Adipose tissue (tissue), 3 donors: ENCODE results near the gene SEMA7A. TPM values are rescaled to one million over a fixed set of nuclear protein-coding genes. Genes with fewer than 3 reads are reported as not detected.

Experiments used
- H3K27ac ChIP-seq: one replicate; pipeline ENCODE4 v1.5.1; 2013; ENCODE audit warnings: low read depth, low read length
- WGBS, 3 donors: extraction: QIAGEN DNeasy Blood & Tissue Kit; methylation state at CpG; one replicate each; pipeline ENCODE4 v1.1.7; 2013; 5-methylcytosine and 5-hydroxymethylcytosine counted together
- polyA plus RNA-seq, 3 donors: library from polyadenylated mRNA; stranded (reverse); fragments of 200-250 nt; gene quantifications; one replicate each; pipeline ENCODE4 v1.2.3, GENCODE V29; 2013
- donor health status: healthy with polysubstance abuse.
- donor health status: Bipolar disorder and iron deficiency.
- donor health status: healthy.

The SEMA7A gene
- polyA plus RNA-seq, 3 donors, result 0.75 to 3.0 (median 2.4) TPM

GRCh38 chr15:74406992-74407705 lies 26.6 kb downstream of the SEMA7A start:
- no peak overlapping the region for H3K27ac ChIP-seq
- 45 to 58% (median 57%) methylated on average over 11 to 12 of the region's 12 CpGs for whole genome bisulfite sequencing, 3 donors

- 84 to 96% (median 92%) methylated on average over 4 of the region's 4 CpGs for WGBS, 3 donors
- H3K27ac ChIP-seq, result no peak overlapping the region
Measured at GRCh38 chr15:74406517-74406916, 27.2 kb downstream of the SEMA7A start.

- H3K27ac ChIP-seq, result no peak overlapping the region
- WGBS, 3 donors, result 60 to 93% (median 90%) methylated on average over 7 of the region's 7 CpGs
Measured at GRCh38 chr15:74405823-74406222, 27.9 kb downstream of the SEMA7A start.

- 27 to 60% (median 39%) methylated on average over 16 of the region's 16 CpGs for WGBS, 3 donors
- H3K27ac ChIP-seq, result no peak overlapping the region
Measured at GRCh38 chr15:74403991-74404563, 29.7 kb downstream of the SEMA7A start.

- H3K27ac ChIP-seq, result no peak overlapping the region
- WGBS, 3 donors, result 73 to 76% (median 74%) methylated on average over 10 of the region's 10 CpGs
Measured at GRCh38 chr15:74403588-74403919, 30.2 kb downstream of the SEMA7A start.

DNA sequence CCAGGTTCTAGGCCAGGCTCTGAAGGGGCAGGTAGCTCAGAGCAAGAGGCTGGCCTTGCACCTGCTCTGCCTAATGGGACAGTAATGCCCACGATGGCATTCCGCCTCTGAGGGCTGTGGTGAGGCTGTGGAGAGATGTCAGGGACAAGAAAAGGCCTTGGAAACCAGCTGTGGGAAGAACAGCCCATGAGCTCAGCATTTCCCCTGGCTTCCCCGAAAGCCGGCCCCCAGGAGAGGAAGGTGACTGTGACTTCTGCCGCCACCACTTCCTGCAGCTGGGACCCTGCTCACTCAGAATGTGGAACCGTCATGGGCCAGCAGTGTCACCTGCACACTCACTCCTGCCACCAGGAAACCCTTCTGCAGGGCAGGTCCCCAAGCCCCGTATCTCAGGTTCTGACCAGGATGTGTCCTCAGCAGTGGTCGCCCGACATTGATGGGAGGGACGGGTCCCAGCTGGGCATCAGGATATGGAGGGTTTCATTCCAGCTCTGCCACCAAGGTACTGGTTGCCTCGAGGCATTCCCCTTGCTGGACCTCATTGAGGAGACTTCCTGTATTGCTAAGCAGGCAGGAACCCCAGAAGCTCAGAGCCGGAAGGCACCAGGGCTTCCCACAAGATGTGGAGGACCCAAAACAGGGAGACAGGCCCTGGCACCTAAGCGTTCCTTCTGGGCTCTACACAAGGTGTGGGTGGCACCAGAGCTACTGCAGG lies 30.7 kb downstream of the SEMA7A start:
- H3K27ac ChIP-seq, result no peak overlapping the region
- WGBS, 3 donors, result 30 to 63% (median 31%) methylated on average over 13 of the region's 13 CpGs

DNA sequence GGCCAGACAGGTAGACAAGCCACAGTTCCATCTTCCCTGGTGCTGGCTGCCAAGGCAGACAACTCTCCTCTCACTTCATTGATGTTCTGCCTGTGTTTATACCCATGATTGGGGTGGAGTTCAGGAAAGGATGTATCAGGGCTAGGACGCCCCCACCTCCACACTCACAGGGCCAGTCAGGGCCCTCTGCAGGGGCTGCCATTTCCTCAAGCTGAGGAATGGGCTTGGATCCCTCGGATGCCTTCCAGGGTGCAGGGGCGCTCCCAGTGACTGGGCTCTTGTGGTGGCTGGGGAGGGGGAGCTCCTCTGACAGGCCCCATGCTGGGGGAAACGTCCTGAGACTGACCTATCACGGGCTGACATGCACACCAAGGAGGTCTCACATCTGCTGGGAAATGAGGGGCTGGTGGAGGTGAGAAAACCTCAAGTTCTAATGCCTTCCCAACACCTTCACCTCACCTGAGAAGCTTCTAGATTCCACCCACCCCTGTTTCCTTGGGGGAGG lies 31.4 kb downstream of the SEMA7A start:
- H3K27ac ChIP-seq, result no peak overlapping the region
- 68 to 85% (median 79%) methylated on average over 5 of the region's 5 CpGs for WGBS, 3 donors

DNA sequence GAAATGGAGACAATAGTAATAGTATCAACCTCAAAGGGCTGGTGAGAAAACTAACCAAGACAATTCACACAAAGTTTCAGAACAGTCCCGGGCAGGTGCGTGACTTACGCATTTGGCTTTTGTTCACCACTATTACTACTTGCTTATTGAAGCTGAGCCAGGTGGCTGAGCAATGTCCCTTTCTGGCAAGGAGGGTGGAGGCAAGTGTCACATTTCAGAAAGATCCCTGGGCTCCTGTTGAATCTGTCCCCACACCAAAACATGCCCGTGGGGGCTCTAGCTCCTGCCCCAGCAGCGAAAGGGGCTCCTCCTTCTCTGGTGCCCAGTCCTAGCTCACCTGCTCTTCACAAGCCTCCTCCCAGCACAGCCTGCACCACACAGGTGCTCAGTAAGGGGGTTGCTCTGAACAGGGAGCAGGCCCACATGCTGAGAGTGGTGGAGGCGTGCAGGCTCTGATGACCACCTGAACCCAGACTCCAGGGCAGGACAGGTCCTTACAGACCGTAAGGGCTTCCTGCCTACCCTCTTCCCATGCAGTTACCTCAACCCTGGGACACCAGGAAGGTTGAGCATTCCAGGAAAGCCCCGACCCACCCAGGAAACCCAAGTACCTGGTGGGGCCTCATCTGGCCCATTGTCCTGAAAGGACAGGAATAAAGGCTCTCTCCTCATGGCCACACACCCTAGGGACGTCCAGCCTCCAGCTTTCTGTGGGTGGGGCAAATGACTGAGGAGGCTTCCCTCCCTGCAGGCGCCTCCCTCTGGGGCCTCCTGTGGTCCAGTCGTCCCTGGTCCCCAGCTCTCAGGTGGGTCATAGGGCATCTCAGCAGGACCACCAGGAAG lies 32.6 kb downstream of the SEMA7A start:
- 49 to 75% (median 70%) methylated on average over 11 of the region's 11 CpGs for WGBS, 3 donors
- no peak overlapping the region for H3K27ac ChIP-seq

DNA sequence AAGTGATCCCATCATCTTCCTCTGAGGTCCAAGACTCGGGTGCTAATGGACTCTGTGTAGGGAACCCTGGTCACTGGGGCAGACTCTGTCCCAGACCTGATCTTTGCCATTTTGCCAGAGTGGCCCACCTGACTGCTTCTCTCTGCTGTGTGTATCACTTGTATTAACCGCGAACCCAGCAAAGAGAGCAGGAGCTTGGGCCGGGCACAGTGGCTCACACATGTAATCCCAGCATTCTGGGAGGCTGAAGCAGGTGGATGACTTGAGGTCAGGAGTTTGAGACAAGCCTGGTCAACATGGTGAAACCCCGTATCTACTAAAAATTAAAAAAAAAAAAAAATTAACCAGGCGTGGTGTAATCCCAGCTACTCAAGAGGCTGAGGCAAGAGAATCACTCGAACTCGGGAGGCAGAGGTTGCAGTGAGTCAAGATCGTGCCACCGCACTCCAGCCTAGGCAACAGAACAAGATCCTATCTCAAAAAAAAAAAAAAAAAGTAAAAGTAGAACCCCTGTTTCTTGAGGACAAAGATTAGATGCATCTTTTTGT lies 33.4 kb downstream of the SEMA7A start:
- no peak overlapping the region for H3K27ac ChIP-seq
- WGBS, 3 donors, result 77 to 84% (median 78%) methylated on average over 10 of the region's 10 CpGs

- WGBS, 3 donors, result 34 to 40% (median 37%) methylated on average over 5 of the region's 5 CpGs
- no peak overlapping the region for H3K27ac ChIP-seq
Measured at GRCh38 chr15:74399511-74400312, 34.0 kb downstream of the SEMA7A start.

GRCh38 chr15:74399100-74399499 lies 34.7 kb downstream of the SEMA7A start:
- no peak overlapping the region for H3K27ac ChIP-seq

GRCh38 chr15:74398183-74398582 lies 35.6 kb downstream of the SEMA7A start:
- no peak overlapping the region for H3K27ac ChIP-seq

More at GRCh38 chr15:74399100-74399499, 34.7 kb downstream of the SEMA7A start:
- 81 to 93% (median 82%) methylated on average over 3 of the region's 3 CpGs for WGBS, 3 donors

GRCh38 chr15:74397239-74398068 lies 36.3 kb downstream of the SEMA7A start:
- H3K27ac ChIP-seq, result no peak overlapping the region
- WGBS, 3 donors, result 87 to 94% (median 91%) methylated on average over 6 of the region's 6 CpGs

More at GRCh38 chr15:74398183-74398582, 35.6 kb downstream of the SEMA7A start:
- WGBS, 3 donors, result 93 to 95% (median 94%) methylated on average over 5 of the region's 5 CpGs

DNA sequence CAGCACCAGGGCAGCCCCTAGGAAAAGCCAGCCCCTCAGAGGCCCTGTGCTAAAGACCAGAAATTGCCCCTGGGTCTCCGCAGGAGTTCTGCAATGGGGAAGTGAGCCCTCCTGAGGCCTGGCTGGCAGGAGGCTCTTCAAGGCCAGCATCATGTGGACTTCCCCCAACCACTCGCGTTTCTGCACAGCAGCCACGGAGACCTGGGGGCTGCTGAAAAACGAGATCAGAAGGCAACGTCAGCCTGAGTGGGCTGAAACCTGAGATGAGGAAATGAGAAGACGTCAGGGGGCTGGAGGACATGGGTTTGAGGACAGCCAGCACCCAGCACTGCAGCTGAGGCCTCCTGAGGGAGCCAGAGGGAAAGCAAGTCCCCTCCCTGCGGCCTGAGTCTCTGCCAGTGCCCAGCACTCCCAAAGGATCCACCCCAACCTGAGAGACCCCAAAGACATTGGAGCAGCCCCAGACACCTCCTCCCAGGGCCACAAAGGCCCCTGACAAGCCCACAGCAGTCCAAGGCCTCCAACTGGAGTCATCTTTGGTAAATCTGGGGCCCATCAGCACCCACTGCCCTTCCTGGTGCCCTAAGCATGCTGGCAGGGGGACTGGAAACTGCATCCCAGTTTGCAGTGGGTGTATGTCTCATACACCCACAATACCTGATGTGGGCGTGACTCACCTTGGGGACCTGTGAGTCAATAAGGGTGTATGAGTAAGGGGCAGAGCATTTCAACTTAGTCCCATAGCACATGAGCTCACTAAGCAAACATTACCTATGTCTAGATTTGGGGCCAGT lies 37.1 kb downstream of the SEMA7A start:
- 60 to 72% (median 63%) methylated on average over 9 of the region's 9 CpGs for WGBS, 3 donors
- H3K27ac ChIP-seq, result no peak overlapping the region

DNA sequence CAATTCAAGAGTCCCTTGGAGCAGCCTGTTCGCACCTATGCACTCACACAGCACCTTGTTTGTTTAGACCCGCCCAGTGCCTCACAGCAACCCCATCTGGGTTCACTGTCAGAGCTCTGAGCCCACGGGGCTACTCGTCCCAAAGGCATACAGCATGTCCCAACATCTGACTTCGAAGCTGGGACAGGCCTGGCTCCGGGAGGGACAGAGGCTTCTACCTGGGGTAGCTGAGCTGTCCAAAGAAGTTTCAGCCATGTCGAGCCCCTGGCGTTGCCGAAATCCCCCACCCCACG lies 37.7 kb downstream of the SEMA7A start:
- no peak overlapping the region for H3K27ac ChIP-seq
- 77 to 89% (median 82%) methylated on average over 10 of the region's 10 CpGs for WGBS, 3 donors
